Activated effector memory CD4-positive, alpha-beta T cell treated with Interleukin-2 at 50 U/mL for 16 hours (primary cell): ENCODE data around the gene DCXR.

ENCODE experiments used
- DNase-seq: peaks from one replicate; pipeline ENCODE4 v3.0.0-alpha.2; 2020

The DCXR gene

GRCh38 chr17:82021107-82021899 is 16.2 kb downstream of the DCXR start:
- peak; percentile 35 for DNase-seq

GRCh38 chr17:82020572-82021106 is 16.9 kb downstream of the DCXR start:
- DNase-seq = no peak

- DNase-seq = peak; percentile 29
Observed at GRCh38 chr17:82019690-82020571, 17.6 kb downstream of the DCXR start.

GRCh38 chr17:82018989-82019689 is 18.4 kb downstream of the DCXR start:
- DNase-seq = no peak

GRCh38 chr17:82018152-82018988 is 19.1 kb downstream of the DCXR start:
- DNase-seq = no peak

GRCh38 chr17:82017612-82018151 is 19.8 kb downstream of the DCXR start:
- DNase-seq = no peak

- DNase-seq = no peak
Observed at GRCh38 chr17:82016875-82017459, 20.5 kb downstream of the DCXR start.

GRCh38 chr17:82016061-82016874 is 21.2 kb downstream of the DCXR start:
- no peak for DNase-seq

GRCh38 chr17:82015311-82015971 is 22.1 kb downstream of the DCXR start:
- DNase-seq = no peak

- DNase-seq = no peak
Observed at GRCh38 chr17:82014971-82015310, 22.6 kb downstream of the DCXR start.

GRCh38 chr17:82014432-82014831 is 23.1 kb downstream of the DCXR start:
- no peak for DNase-seq

GRCh38 chr17:82013772-82014321 is 23.6 kb downstream of the DCXR start:
- DNase-seq = no peak

- no peak for DNase-seq
Observed at GRCh38 chr17:82013341-82013740, 24.2 kb downstream of the DCXR start.

- DNase-seq = no peak
Observed at GRCh38 chr17:82012640-82013295, 24.7 kb downstream of the DCXR start.

- DNase-seq = no peak
Observed at GRCh38 chr17:82012261-82012639, 25.2 kb downstream of the DCXR start.

GRCh38 chr17:82011617-82012187 is 25.8 kb downstream of the DCXR start:
- DNase-seq = no peak

- DNase-seq = no peak
Observed at GRCh38 chr17:82010575-82011525, 26.6 kb downstream of the DCXR start.

GRCh38 chr17:82009413-82009812 is 28.1 kb downstream of the DCXR start:
- DNase-seq = no peak
